Thyroid gland (tissue), 4 donors: ENCODE data around the gene GPR35.

ENCODE experiments used
- POLR2A ChIP-seq, 2 donors: fragments of 450-650 bp; IDR thresholded peaks; one replicate each; pipeline ENCODE4 v1.6.1; 2017; ENCODE audit warnings: antibody characterized with exemption in 2 of 2, mild to moderate bottlenecking in 2 of 2, moderate library complexity in 1 of 2
- TF ChIP-seq, protein P1 (sequence below), 6 experiments: fragments of 200-600 bp in 3 of 6; fragments of 450-650 bp in 3 of 6; sonication (generic) in 3 of 6; IDR thresholded peaks; one replicate each; pipeline ENCODE4 v1.5.1; 2016 to 2019; ENCODE audit warnings: antibody characterized with exemption in 6 of 6, mild to moderate bottlenecking in 2 of 6, inconsistent platforms in 1 of 6, moderate library complexity in 1 of 6

DNA sequence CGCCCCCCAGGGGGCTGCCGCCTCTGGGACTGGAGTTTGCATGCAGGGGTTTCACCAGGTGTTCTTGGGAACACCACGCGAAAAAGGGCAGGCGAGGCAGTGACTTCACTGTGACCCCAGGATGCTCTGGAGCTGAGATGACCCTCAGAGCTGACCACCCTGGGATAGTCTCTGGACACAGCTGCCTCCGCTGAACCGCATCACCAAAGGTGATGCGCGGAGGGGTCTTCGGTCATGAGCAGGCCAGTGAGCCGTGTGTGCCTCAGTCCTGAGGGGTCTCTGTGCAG, 17.5 kb downstream of the GPR35 start:
- TF ChIP-seq, protein P1, sequence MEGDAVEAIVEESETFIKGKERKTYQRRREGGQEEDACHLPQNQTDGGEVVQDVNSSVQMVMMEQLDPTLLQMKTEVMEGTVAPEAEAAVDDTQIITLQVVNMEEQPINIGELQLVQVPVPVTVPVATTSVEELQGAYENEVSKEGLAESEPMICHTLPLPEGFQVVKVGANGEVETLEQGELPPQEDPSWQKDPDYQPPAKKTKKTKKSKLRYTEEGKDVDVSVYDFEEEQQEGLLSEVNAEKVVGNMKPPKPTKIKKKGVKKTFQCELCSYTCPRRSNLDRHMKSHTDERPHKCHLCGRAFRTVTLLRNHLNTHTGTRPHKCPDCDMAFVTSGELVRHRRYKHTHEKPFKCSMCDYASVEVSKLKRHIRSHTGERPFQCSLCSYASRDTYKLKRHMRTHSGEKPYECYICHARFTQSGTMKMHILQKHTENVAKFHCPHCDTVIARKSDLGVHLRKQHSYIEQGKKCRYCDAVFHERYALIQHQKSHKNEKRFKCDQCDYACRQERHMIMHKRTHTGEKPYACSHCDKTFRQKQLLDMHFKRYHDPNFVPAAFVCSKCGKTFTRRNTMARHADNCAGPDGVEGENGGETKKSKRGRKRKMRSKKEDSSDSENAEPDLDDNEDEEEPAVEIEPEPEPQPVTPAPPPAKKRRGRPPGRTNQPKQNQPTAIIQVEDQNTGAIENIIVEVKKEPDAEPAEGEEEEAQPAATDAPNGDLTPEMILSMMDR (IDR thresholded peaks at IDR 0.05) = no peak
- no peak for TF ChIP-seq POLR2A (IDR thresholded peaks at IDR 0.05)
